HG02973 (cell line): ENCODE measurements around the gene LCORL.
A peak's percentile ranks its signal among the peaks of the same experiment; 100 is the strongest.
"Not testable (repeated sequence)": the region's sequence is repeated elsewhere in the genome, so short reads cannot be mapped to it uniquely, and the experiment has no call there.

Source experiments
- ATAC-seq: cut with Tn5 transposase; IDR thresholded peaks from one replicate; pipeline ENCODE4 v1.9.1; 2021; ENCODE audit warnings: moderate library complexity; ENCODE audit not compliant: unreplicated experiment

Gene LCORL

DNA sequence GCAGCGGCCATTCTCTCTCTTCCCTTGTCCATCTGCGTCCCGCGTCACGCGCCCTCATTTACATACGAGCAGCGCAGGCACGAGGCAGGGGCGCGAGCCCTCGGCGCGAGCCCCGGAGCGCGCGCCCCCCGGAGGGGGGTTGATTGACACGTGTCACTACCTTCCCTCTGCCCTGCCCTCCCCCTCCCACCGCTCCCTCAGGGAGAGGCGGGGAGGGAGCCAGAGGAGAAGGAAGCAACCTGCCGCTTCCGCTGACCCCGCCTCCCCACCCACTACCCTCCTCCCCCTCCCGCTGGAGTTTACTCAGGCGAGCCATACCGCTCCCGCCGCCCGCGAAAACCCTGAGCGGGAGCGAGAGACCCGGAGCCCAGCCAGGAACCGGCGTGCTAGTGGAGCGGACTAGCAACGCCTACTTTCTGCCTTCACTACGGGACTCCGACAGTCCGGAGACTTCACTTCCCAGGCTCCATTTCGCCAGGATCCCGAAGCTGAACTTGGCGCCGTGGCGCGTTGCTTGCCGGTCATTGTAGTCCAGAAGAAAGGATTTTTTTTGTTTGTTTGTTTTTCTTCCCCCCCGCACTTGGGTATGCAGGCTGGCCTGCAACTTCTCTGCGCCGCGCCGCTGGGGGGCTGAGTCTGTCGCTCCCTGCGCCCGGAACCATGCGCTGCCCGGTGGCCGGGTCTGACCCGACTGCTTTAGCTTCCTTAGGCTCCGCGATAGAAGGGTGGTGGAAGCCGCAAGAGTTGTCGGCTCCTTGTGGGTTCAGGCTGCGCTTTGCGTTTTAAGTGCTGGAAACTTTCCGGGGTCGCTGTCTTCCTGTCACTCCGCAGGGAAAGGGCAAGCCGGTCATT is at the start of gene LCORL:
Gene LCORL, minus strand, starts transcription at position 36 of the 852 bp plus-strand sequence. Its CDS starts 4 bp downstream, at position 32.
- peak; percentile 76 for ATAC-seq

DNA sequence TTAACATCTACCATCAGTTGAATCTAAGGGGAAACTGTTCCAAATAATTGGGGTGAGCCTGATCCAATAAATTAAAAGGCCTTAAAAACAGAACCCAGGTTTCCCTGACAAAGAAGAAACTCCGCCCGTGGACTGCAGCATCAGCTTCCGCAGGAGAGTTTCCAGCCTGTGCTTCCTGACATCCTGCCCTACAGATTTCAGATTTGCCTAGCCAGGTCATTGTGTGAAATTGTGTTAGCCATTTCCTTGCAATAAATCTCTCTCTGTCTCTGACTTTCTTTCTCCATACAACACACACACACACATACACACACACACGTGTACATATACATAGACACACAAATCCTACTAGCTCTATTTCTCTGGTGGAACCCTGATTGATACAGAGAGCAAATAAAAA is 48.3 kb upstream of the LCORL start:
- no peak for ATAC-seq

DNA sequence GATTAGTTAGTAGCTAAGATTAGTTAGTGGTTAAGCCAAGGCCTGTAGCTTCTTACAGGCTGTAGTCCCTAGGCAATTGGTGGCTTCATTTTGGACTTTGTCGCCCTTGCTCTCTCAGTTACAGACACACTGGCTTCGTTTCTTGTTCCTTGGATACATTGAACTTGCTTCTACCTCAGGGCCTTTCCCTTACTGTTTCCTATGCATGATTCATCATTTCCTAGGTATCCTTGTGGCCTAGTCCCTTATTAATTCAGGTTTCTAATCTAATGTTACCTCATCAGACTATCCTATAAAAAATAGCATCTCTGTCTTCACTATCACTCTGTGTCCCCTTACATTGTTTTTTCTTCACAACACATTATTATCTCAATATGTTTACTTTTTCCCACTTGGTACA is 45.5 kb upstream of the LCORL start:
- no peak for ATAC-seq

DNA sequence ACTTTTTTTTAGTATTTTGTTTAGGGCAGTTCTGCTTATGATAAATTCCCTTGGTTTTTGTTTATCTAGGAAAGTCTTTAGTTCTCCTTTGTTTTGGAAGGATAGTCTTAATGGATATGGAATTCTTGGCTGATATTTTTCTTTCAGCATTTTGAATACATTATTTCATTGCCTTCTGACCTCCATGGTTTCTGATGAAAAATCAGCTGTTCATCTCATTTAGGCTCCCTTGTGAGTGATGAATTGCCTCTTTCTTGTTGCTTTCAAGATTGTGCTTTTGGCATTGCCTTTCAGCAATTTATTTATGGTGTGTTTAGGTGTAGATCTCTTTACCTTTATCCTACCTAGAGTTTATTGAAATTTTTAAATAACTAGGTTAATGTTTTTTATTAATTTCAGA is 41.5 kb upstream of the LCORL start:
- no peak for ATAC-seq

DNA sequence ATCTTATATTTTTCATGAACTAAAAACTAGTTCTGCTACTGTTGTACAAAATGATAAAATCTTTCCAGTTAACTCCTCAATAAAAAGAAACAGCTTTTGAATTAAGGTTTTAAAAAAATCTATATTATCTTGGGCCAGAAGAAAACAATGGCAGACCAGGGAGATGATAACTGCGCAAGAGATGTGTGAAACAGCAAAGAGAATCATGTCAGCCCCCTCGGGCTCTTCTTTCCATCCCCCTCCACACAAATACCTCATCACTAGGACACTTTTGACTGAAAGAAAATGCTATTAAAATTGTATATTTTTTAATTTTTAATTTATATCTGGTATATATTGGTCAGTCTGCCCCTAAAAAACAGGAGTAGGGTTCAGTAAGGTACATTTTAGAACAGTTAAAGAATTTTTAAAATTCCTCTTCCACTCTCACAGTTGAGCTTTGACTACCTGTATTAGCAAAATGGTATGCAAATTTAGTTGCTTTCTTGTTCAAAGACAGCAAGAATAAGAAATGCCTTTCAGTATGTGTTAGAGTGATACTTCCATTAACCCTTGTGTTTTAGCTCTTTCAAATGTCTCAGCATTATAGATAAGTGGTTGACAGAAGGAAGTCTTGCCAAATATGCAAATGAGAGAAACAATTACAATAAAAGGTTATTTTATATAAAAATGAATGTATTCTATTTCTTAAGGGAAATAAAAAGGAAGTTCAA is 36.4 kb upstream of the LCORL start:
- ATAC-seq: peak; percentile 86

DNA sequence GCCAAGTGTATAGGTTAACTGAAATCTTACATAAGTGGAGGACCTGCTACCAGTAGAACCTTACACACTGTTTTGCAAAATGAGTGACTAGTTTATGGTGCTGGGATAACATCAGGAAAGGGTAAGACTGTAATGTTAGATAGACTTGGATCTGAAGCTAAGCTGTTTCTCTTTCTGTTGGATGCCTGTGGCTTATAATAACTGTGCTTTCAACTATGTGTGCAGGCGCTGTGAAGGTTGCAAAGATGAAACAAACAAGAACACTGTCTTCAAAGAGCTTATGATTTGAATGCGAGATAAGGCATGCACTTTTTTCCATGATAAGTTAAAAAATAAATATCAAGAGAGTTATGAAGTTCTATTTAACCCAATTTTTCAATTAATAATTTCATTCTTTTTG is 34.5 kb upstream of the LCORL start:
- ATAC-seq: no peak

DNA sequence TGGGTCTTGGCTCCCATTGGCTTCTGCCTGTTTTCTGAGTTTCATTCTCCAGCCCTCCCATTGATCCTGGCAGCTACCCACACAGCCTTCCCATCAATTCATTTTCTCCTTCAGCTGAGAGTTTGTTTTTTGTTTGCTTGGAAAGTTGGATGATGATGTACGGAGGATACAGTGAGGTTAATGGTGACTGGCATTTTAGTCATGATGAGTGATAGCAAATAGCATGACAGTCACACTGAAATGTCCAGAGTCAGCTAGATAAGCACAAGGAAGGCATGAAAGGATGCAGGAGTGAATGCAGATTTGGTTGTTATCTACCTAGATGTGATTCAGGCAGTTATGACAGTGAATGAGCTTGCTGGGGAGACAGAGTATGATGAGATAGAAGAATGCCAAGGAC is 30.6 kb upstream of the LCORL start:
- ATAC-seq: no peak

DNA sequence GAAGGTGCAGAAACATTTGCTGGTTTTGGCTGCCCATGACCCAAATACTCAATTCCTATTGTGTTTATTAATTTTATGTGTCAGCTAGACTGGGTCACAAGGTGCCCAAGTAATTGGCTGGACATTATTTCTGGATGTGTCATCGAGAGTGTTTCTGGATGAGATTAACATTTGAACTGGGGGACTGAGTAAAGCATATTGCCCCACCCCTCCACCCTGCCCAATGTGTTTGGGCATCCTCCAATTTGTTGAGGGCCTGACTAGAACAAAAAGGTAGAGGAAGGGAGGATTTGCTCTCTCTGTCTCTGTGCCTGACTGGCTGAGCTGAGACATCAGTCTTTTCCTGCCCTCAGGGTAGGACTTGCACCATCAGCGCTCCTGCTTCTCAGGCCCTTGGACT is 29.7 kb upstream of the LCORL start:
- no peak for ATAC-seq

DNA sequence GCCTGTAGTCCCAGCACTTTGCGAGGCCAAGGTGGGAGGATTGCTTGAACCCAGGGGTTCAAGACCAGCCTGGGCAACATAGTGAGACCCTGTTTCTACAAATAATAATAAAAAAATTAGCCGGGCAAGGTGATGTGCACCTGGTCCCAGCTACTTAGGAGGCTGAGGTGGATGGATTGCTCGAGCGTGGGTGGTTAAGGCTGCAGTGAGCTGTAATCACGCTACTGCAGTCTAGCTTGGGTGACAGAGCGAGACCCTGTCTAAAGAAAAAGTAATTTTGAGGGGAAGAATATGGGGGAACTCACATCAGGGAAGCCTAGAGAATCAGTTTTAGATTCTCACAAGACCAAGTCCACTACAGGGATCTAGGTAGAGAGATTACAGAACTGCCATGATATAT is 28.9 kb upstream of the LCORL start:
- no peak for ATAC-seq

DNA sequence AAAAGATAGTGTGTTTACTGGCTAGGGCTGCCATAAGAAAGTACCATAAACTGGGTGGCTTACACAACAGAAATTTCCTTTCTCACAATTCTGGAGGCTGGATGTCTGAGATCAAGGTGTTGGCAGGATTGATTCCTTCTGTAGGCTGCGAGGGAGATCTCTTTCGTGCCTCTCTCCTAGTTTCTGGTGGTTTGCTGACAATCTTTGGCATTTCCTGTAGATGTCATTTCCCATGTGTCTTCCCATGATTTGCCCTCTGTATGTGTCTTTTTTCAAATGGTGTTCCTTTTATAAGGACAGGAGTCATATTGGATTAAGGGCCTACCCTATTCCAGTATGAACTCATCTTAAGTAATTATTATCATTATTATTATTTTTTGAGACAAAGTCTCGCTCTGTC is 27.9 kb upstream of the LCORL start:
- no peak for ATAC-seq

DNA sequence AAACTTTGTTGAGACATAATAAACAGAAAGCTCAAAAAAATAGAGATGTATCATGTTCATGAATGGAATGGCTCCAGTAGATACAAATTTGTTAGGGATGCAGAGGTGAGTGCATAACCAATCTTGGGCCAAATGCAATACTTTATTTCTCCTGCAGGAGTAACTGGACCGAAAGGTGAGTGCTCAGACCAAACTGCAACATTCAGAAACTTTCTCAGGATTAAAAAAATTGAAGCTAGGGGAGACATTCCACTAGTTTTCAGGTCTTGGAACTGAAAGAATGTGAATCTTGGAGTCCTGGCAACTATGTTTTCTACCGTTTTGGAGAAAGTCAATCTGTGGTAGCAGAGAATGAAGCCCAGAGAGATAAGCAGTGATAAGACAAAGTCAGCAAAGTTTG is 21.2 kb upstream of the LCORL start:
- ATAC-seq: no peak

DNA sequence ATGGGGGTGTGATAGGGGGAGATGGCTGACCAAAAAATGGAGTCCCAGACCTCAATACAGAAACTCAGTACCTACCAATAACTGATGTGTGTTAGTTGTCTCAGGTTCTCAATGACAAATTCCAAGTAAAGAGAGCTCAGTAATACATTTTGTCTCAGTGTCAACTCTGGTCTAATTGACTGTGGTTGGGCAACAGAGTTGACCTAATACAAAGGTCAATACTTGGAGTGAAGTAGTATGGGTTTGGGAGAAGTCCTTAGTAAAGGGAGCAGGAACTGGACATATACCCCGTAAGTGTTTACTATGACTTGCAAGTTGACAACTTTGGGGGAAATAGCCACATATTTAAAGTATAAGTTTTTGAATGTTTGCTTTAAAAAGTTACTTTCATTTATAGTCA is 20.5 kb upstream of the LCORL start:
- ATAC-seq: no peak

DNA sequence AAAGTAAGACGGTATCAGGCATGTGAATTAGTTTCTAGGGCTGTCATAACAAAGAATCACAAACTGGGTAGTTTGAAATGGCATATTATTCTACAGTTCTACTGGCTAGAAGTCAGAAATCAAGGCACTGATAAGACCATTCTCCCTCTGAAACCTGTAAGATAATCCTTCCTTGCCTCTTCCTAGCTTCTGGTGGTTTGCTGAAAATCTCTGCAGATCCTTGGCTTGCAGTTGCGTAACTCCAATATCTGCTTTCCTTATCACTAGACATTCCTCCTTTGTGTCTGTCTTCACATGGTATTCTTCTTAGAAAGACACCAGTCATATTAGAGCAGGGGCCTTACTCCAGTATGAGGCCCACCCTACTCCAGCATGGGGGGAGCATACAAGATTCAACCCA is 19.6 kb upstream of the LCORL start:
- ATAC-seq: no peak

DNA sequence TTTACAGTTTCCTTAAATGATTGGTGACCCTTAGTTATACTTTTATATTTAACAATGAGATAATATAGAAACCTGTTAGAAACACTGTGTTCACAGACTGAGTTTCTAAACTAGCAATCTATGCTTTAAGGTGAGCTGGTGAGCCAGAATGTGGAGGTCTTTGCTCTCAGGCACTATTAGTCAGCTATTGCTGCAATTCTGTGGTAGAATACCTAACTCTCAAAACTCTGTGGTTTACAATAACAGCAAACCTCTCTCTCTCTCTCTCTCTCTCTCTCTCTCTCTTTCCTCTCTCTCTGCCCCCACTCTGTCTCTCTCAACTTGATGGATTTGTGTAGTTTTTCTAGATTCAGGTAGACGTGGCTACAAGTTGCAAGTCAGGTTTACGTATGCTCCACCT is 17.6 kb upstream of the LCORL start:
- ATAC-seq: peak; percentile 80

DNA sequence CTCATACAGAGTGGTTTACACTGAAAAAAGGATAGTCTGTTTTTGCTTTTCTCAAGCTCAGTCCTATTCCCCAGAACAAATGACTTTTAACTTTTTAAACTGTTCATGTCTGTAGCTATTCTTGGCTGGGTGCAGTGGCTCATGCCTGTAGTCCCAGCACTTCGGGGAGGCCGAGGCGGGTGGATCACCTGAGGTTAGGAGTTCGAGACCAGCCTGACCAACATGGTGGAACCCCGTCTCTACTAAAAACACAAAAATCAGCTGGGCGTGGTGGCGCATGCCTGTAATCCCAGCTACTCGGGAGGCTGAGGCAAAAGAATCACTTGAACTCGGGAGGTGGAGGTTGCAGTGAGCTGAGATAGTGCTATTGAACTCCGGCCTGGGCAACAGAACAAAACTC is 14.8 kb upstream of the LCORL start:
- not testable (repeated sequence) for ATAC-seq

DNA sequence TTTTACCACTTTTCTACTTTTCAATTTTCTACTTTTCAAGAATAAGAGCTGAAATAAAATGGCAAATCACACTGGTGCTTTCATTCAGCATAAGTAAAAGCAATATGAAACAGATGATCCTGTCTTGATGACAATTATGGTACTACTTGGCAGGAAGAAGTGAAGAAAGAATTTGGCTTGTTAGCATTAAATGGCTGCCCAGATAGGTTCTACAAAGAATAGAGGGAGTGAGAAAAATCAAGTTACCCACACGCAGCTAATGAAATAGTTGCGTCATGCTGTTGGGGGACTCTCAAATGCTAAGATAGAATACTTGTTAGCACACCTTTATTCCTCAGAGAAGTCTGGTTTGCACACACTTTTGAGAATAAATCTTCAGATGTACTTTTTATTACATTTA is 12.5 kb upstream of the LCORL start:
- ATAC-seq: no peak

DNA sequence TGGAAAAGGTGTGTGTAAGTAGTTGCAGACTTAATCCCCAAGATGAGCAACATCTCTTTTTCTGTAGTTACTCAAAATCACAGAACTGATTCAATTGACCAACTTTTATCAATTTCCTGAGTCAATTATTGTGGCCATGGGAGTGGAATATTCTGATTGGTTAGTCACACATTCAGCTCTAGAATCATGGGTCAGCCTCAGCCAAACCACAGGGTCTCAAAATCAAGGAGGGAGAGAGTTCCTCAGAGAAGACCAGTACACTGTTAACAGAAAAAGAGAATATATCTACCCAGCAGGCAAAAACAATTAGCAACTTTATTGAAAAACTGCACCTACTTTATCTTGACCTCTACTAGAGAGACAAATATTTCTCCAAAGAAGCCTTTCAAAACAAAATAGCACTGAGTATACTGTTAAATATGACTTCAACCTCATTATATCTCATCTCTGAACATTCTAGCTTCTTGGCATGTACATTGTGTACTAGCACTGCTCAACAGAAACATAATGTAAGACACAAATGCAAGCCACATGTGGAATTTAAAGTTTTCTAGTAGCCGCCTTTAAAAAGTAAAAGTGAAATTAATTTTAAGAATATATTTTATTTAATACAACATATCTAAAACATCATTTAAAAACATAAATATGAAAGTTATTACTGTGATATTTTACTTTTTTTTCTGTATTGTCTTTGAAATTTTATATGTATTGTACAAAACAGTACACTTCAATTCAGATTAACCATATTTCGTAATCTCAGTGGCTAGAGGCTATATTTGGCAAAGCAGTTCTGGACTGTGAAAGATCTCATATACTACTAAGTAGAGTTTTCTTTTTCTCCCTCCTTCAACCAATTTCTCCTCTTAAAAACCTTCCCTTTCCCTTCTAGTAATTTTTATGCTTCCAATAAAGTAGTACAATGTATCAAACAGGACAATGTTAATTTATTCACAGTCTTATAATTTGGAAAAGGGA is 11.8 kb upstream of the LCORL start:
- ATAC-seq: no peak

DNA sequence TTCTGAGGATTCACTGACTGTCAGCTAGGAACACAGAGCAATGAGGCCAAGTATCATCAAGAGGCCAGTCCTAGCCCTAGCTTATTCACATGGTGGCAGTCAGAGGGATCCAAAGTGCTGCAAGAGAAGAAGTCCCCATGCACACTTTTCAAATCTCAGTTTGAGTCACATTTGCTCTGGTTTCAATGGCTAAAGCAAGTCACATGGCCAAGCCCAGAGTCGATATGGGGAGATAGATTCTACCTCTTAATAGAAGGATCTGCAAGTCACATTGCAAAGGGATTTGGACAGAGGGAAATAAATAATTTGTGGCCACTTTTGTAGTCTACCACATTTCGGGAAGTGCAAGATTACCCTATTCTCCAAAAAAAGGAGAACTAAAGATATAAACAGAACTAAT is 3.7 kb upstream of the LCORL start:
- ATAC-seq: no peak

DNA sequence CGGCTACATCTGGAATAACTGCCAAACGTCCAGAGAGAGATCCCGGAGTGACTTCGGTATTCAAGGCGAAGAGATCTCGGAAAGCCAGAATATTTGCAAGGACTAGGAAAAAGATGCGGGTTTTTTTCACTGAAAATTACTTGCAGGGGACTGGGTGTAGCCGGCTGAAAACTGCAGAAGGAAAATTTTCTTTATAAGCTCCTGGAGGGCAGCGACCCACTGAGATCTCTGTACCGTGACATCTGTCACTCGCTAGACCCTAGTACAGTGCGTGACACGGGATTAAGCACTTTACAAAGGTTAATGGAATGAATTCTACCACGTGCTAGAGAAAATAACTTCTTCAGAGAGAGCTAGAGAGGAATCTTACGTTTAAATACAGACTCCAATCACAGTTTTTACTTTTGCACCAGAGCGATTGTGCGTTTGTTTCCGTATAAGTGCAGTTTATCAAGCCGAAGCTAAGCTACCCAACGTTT is 1.1 kb upstream of the LCORL start:
- no peak for ATAC-seq

DNA sequence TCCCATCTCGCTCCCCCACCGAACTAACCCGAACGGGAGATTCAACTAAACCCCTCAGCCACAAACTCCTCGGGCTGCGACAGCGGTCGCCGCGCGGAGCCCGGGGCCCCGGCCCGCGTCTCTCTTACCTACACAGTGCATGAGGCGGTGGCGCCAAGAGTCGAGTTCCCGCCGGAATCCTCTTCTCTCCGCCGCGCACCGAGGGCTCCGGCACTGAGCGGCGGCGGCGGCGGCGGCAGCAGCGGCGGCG is 160 bp downstream of the LCORL start:
- ATAC-seq: no peak

DNA sequence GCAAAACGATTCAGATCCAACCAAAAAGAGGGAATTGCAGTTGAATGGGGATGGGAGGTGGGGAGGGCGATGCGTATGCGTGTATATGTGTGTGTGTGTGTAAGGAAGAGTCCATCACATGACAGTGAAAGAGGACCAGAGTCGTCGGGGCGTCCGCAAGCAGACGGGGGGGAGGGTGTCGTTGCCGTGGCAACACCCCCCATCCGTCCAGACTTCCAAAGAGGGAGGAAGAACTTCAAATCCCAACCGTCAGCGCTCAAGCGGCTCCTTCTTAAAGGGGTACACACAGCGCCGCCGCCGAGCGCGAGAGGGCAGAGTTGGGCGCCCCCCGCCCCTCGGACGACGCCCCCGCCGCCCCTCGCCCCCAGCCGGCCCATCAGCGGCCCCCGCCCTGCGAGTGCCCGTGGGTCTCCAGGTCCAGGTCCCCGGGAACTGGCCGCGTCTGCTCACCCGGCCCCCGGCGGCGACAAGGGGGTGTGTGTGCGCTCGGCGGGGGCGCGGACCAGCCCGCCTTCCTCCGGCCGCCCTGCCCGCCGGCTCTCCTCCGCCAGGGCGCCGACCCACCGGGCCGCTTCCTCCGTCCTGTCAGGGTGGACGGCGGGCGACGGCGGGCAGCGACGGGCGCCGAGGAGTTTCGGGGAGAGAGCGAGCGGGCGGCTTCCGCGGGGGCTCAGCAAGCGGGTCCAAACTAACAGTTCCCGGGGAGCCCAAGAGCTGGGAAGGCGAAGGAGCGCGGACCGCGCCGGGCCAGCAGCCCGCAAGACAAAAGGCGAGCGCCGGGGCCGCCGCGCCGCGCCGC is 685 bp downstream of the LCORL start:
- peak; percentile 12 for ATAC-seq
